Esophagus squamous epithelium (tissue), 4 donors: ENCODE data around the gene APOLD1.

ENCODE experiments used
- POLR2A ChIP-seq, 4 donors: fragments of 450-650 bp; IDR thresholded peaks; one replicate each; pipeline ENCODE4 v1.6.1; 2017; ENCODE audit warnings: antibody characterized with exemption in 4 of 4, mild to moderate bottlenecking in 4 of 4, moderate library complexity in 3 of 4
- TF ChIP-seq, protein P1 (sequence below), 6 experiments: fragments of 450-650 bp in 4 of 6; fragments of 200-600 bp in 2 of 6; sonication (generic) in 2 of 6; IDR thresholded peaks; one replicate each; pipeline ENCODE4 v1.5.1; 2016 to 2019; ENCODE audit warnings: antibody characterized with exemption in 6 of 6, mild to moderate bottlenecking in 4 of 6, moderate library complexity in 4 of 6

GRCh38 chr12:12779529-12779928 lies 5.9 kb upstream of the APOLD1 start:
- no peak for TF ChIP-seq POLR2A (IDR thresholded peaks at IDR 0.05)
- TF ChIP-seq, protein P1, sequence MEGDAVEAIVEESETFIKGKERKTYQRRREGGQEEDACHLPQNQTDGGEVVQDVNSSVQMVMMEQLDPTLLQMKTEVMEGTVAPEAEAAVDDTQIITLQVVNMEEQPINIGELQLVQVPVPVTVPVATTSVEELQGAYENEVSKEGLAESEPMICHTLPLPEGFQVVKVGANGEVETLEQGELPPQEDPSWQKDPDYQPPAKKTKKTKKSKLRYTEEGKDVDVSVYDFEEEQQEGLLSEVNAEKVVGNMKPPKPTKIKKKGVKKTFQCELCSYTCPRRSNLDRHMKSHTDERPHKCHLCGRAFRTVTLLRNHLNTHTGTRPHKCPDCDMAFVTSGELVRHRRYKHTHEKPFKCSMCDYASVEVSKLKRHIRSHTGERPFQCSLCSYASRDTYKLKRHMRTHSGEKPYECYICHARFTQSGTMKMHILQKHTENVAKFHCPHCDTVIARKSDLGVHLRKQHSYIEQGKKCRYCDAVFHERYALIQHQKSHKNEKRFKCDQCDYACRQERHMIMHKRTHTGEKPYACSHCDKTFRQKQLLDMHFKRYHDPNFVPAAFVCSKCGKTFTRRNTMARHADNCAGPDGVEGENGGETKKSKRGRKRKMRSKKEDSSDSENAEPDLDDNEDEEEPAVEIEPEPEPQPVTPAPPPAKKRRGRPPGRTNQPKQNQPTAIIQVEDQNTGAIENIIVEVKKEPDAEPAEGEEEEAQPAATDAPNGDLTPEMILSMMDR (IDR thresholded peaks at IDR 0.05) = no peak
